GM18858 (cell line): ENCODE results near the gene CCDC9B.

ENCODE experiments used
- ATAC-seq: cut with Tn5 transposase; IDR thresholded peaks from one replicate; pipeline ENCODE4 v1.9.1; 2021; ENCODE audit not compliant: unreplicated experiment

The CCDC9B gene

GRCh38 chr15:40331637-40332036 is 9.1 kb downstream of the CCDC9B start:
- no peak for ATAC-seq

- ATAC-seq: no peak
Observed at GRCh38 chr15:40331026-40331425, 9.7 kb downstream of the CCDC9B start.

GRCh38 chr15:40330368-40330836 is 10.3 kb downstream of the CCDC9B start:
- ATAC-seq: no peak

GRCh38 chr15:40329804-40330203 is 10.9 kb downstream of the CCDC9B start:
- no peak for ATAC-seq

- no peak for ATAC-seq
Observed at GRCh38 chr15:40328751-40329150, 12.0 kb downstream of the CCDC9B start.

- no peak for ATAC-seq
Observed at GRCh38 chr15:40328176-40328575, 12.6 kb downstream of the CCDC9B start.

- ATAC-seq: no peak
Observed at GRCh38 chr15:40327457-40327856, 13.3 kb downstream of the CCDC9B start.

GRCh38 chr15:40325700-40326099 is 15.0 kb downstream of the CCDC9B start:
- no peak for ATAC-seq

GRCh38 chr15:40325188-40325587 is 15.6 kb downstream of the CCDC9B start:
- no peak for ATAC-seq

GRCh38 chr15:40323953-40324937 is 16.5 kb downstream of the CCDC9B start:
- ATAC-seq: no peak

GRCh38 chr15:40323239-40323952 is 17.3 kb downstream of the CCDC9B start, which contains the start of gene INAFM2:
INAFM2 (plus strand) TSS chr15:40323692; CDS start chr15:40324056, 364 bp downstream.
- ATAC-seq: peak; percentile 84

GRCh38 chr15:40322531-40323238 is 18.1 kb downstream of the CCDC9B start:
- ATAC-seq: no peak

- ATAC-seq: no peak
Observed at GRCh38 chr15:40320931-40321371, 19.8 kb downstream of the CCDC9B start.

- no peak for ATAC-seq
Observed at GRCh38 chr15:40320409-40320808, 20.3 kb downstream of the CCDC9B start.

GRCh38 chr15:40317580-40317979 is 23.2 kb downstream of the CCDC9B start:
- no peak for ATAC-seq

- no peak for ATAC-seq
Observed at GRCh38 chr15:40316931-40317330, 23.8 kb downstream of the CCDC9B start.

- no peak for ATAC-seq
Observed at GRCh38 chr15:40314723-40315276, 25.9 kb downstream of the CCDC9B start.

- ATAC-seq: no peak
Observed at GRCh38 chr15:40313531-40314398, 27.0 kb downstream of the CCDC9B start.

- ATAC-seq: no peak
Observed at GRCh38 chr15:40312370-40313158, 28.2 kb downstream of the CCDC9B start.
